DMS 273 (cell line): ENCODE data around the gene LIPM.
A peak's percentile ranks its signal among the peaks of the same experiment; 100 is the strongest.

Experiments used
- DNase-seq: peaks from one replicate; lab custom pipeline; 2025; ENCODE audit not compliant: unreplicated experiment; lab: John Stamatoyannopoulos, UW

The LIPM gene

DNA sequence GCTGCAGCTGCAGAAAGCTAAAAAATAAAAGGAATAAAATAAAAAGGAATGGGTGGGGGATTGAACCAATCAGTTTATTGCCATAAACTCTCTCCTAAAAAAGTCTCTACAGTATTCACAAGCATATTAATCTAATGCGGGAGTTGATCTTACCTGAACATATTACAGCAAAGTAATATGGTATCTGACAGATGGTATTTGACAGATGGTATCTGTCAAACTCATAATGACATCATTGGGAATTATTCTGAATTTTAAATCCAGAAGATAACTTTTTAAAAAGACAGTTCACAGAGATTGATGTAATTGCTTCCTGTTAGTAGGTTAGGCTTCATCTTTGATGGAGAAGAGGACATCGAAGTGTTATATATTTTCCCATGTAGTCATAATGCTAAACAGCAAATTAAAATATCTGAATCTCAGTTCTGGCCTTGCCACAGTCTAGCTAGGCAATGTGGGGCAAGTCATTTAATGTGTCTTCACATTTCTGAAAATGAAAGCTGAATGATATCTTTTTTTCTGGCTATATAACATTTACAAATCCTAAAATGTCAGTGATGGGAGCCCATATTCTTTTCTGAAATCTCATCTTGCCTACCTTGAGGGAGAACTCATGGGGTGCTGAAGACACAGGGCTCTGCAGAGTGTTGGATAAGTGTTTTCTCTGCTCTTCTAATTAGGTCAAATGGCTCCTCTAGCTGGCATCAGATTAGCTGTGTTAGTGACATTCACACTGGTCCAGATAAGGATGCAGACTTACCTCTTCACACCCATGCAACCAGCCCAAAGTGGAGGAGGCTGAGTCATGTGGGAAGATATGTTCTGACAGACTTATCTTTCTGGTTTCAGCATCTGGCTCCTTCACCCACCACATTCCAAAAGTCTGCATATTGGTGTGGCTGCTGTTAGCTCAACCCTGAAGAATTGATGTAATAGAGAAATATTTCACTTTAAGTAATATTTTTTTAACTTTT lies 2.1 kb upstream of the LIPM start:
- DNase-seq = peak; percentile 51

DNA sequence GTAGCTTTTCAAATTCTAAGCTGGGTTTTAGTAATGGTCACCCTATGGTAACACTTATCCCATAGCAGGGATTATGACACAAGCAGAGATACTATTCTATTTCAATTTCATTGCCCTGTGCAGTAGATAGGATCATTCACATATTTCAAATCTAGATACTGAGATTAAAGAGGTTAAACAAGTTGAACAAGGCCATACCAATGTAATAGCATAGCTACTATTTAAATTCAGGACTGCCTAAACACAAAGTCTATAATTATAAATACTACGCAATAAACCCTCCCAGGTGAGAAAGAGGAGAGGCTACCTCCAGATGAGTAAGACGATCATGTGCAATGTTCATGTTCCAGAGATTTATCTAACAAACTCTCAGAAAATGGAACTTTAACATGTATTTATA lies 1.1 kb downstream of the LIPM start:
- DNase-seq = no peak

DNA sequence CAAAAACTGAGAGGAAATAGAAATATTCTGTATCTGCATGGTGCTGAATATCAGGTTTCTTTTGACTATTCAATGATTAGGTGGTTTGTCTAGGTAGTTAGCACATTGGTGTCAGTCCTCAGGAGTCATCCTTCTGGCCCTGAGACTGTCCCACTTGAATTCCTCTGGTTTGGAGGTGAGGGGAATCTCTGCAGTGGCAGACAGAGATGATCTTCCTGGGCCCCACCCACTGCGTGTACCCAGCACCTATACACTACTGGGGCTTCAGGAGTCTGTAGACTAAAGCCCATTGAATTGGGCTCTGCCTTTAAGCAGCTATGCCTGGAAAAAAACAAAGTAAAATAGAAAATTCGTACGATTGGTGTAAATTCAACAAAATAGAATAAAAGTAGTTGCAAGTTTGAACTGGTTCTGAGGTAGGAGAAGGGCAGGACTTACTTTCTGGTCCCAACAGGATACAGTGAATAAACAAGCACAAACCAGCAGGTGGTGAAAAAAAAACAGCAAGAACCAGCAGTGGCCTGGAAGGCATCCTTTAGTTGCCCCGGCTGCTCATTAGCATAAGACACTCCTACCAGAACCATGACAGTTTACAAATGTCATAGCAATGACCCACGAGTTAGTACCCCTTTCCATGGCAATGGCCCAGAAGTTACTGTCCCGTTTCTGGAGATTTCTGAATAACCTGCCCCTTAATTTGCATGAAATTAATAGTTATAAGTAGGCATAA lies 1.7 kb downstream of the LIPM start:
- DNase-seq = peak; percentile 2

DNA sequence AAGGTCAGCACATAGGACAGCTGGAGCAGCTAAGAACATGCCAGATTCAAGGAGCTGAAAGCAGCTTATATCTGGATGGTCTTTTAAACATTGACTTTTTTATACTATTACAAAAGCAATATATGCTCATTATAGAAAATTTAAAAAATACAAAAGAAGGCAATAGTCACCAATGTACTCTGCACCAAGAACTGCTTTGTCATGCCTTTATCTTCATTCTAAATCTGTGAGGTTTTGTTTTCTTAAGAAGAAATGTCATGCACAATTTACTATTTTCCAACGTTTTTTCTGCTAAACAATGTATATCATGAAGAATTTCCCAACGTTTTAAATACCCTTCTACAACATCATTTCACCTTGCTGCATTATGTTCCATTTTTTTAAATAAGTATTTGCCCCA lies 2.8 kb downstream of the LIPM start:
- no peak for DNase-seq

DNA sequence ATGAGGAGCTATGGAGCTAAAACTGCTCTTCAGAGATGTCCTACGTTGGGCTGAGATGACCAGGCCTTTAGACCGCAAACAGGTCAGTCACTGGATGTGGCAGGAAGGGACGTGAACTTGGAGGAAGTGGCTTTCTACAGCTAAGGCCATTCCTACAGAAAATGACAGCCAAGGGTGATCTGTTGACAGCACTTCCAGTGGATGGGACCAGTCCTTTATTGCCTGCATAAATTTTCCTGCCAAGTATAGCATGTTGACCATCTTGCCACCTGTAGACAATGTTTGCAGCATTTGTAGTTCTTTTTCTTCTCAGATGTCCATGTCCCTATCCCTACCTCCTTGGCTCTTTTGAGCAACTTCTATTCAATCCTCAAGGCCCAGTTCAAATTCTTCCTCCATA lies 3.4 kb downstream of the LIPM start:
- DNase-seq = no peak

DNA sequence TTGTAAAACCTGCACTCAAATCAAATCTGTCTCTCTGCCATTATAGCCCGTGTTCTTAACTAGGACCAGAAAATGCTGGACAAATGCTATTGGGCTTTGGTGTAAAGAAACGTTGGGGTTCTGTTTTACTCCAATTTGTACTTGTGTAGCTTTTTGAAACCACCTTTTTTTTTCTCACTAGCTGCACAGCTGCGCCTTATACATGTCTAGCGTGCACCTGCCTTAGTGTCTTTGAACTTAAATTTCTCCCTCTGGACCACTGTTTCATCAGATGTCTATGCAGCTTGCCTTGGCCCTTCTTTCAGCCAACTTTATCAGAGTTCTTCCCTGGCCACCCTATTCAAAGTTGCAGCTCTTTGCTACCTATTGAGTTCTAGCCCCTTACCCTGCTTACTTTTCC lies 7.1 kb downstream of the LIPM start:
- DNase-seq = no peak

DNA sequence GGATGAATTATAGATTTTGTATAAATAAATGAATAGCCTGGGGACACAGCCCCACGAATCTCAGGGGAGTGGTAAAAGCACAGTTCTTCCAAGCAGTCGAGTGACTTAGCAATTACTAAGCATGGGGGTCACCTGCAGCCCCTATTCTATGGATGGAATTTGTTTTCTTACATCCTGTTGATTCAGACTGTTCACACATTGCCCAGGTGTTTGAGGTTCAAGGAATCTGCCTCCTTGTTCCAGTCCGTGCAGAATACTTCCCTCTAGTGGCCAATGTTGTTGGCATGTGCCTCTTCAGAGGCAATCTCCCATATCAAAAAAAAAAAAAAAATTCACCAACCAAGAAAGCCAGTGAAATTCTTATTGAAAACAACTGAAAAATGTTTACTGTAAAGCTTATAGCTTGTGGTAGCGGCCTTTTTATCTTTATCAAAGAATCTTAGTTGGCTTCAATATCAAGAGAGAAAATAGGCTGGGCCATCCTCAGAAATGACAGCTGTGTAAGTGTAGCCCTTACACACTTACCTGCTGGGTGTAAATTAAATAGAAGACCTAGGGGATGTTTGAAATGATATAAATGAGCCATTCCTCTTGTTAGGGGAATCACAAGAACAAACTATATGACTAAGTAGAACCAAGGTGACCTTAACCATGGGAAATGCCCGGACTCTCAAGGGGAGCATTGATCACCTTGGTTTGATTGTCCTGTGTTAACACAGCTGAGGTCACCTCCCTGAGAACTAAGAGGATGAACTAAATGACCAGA lies 7.8 kb downstream of the LIPM start:
- DNase-seq = peak; percentile 65

DNA sequence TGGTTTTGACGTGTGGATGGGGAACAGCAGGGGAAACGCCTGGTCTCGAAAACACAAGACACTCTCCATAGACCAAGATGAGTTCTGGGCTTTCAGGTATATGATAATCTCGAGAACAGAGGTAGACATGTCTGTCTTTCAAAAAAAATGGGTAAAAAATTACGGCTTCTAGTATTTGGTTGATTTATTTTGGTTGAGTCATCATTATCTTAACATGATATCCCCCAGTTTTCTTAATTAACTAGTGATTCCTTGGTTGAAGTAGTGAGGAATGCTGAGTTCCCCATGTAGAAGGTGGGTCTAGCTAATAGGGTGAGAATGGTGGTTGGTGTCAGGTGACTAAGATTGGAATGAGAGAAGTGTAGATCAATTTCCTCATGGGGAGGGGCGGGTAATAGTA lies 10.7 kb downstream of the LIPM start:
- no peak for DNase-seq

DNA sequence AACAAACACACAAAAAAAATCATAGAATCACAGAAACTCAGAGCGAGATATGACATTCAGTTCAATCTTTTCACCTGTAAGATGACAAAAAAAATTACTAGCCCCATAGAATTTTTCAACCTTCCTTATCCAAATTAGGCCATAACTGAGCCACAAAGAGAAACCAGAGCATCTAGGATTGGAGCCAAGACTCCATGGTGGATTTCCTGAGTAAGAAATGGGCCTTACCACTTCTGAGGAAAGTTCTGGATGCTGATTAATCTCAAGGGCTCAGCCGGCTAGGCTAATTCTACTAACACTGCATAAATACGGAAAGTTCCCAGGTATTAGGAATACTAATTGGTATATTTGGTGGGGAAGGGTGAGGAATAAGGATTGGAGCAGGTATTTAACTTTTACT lies 16.8 kb downstream of the LIPM start:
- DNase-seq = no peak

DNA sequence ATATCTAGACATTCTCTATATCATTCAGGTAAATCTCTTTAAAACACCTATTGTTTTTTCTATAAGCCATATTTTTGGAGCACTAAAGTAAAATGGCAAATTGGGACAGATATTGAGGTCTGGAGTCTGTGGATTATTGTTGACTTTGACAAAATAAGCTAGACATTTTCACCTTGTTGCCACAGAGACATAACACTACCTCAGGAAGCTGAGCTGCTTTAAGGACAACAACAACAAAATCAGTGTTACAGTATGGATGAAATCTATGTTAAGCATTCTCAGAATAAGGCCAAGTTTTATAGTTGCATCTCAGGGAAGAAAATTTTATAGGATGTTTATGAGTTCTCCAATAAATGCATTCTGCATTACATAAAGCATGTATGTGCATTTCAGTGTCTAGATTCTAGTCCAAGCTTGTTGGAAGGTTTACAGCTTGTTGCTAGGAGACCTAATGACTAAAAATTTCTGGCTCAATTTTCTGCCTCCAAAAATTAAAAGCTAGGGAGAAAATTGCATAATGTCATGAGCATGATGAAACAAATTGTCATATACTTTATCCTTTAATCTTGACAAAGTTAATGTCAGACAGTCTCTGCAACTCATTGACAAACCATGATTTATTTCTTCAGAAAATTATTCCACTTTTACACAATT lies 18.3 kb downstream of the LIPM start:
- peak; percentile 13 for DNase-seq

DNA sequence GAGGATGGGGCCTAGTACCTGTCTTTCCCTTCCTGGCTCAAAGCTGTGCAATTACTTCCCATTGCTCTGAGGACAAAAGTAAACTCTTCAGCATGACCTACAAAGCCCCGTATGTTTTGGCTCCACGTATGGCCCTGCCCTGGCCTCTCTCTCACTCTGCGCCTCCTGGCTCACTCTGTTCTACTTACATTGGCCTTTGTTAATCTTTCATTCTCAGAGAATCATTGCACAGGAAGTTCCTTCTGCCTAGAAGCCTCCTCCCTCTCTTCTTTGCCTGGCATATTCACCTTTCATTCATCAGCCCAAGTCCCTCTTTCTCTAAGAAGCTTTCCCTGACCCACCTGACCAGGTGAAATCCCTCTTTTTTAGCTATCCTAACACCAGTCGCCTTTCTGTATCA lies 23.9 kb downstream of the LIPM start:
- no peak for DNase-seq

DNA sequence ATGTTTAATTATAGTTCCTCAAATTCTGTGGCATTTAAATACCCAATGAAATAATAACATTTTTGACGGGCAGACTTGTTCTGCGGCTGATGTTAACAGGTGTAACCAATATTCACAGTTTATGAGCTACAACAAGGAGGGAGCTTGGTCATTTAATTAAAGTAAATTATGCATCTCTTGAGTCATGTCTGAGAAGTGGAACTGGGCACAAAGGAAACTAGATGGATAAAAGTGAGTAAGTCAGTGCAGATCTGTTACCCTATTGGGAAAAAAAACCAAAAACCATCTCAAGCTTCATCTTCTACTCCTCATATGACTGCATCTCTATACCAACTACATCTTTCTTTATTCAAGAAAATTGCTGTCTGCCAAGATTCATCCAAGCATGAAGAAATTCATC lies 25.1 kb downstream of the LIPM start:
- DNase-seq = no peak

DNA sequence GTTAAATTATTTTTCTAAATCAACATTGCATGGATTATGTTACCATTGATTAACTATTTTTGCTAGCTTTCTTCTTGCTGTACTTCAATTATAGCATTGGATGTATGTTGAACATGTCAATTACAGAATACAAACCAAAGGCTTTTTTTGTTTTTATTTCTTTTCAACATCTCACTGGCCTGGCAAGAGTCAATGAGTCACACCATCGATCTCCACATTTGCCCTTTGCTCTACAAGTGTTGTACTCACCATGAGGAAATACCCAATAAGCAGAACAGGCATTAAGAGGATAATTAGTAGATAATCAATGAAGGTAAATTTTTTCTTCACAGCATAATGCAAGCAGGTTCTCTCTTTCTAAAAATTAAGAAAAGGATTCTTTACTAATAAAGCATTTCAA lies 25.8 kb downstream of the LIPM start:
- no peak for DNase-seq

DNA sequence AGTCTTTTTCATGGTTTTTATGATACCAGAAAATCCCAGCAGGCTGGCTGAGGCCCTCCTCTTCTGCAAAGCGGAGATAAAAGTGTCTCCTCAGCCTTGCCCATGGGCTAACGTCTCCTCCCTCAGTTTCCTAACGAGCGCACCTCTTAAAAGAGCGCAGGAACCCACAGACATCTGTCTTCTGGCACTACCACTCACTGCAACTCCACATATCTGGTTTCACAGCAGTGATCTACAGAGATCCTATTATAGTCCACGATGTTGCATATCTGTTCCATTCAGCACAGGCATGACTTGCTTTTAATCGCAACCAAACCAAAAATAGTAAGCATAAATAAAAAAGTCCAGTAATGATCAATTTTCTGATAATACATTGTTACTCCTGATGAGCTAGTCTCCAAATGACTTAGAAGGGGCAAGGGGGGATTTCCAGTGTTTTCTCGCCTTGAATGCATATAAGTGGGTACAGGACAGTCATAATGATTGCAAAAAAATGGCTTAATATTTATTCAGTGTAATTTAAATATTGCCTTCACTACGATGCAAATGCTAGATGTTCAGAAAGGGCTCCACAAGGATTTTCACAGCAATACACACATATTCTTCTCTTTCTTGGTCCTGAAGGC lies 28.2 kb downstream of the LIPM start:
- no peak for DNase-seq

DNA sequence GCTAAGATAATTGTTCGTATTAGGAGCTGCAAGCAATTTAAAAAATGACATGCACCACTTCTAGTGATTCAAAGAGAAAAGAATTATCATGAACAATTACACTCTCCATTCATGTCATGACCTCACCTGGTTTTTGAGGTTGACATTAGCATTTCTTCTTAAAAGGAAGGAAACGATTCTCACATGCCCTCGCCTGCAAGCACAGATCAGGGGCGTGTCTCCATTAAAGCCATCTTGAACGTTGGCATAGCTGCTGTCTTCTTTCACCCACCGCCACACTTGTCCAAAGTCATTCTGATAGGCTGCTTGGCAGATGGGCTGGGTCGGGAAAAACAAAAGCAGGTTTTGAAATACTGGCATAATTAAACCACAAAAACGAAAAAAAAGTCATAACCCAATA lies 29.2 kb downstream of the LIPM start:
- DNase-seq = no peak

DNA sequence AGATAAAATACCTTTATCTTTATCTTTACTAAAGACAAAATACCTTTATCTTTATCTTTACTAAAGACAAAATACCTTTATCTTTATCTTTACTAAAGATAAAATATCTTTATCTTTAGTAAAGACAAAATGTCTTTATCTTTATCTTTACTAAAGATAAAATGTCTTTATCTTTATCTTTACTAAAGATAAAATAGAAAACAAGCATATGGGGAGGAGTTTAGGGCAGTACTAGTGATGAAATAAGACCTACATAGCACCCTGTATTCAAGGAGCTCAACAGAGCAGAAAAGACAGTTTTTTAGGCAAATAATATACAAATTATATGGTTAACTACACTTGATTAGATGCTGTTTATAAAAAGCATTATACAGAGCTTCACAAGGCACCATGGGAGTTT lies 29.8 kb downstream of the LIPM start:
- DNase-seq = no peak

DNA sequence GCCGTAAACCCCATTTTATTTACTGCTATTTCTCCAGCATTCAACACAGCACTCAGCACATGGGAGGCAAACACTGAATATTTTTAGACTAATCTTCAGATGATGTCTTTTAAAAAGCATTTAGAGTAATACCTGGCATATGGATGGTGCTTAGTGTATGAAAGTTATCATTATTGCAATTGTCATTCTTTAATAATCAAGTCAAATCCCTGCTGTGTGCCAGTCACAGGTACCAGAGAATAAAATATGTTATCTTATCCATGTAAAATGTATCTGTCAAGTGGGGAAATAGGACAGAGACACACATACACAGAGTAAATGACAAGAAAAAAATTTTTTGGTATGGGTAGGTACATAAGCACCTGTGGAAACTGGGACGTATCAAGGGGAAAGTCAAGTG lies 30.6 kb downstream of the LIPM start:
- no peak for DNase-seq

DNA sequence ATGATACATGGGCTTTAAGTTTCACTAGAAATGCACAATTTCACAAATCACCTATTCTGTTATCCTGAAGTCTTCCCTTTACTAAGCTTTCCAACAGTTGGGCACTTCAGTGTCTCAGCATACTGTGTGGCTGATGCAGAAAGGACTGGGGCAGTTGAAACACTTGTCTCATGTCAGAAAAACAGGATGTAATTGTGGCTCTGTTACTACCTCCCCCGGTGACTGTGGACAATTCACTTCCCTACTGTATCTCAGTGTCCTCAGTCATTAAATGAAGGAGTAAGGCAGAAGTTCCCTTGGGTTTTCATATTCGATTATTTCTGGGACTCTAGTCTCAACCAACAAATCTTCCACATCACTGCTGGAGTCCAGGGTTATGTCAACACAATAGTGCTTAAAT lies 31.2 kb downstream of the LIPM start:
- DNase-seq = no peak

DNA sequence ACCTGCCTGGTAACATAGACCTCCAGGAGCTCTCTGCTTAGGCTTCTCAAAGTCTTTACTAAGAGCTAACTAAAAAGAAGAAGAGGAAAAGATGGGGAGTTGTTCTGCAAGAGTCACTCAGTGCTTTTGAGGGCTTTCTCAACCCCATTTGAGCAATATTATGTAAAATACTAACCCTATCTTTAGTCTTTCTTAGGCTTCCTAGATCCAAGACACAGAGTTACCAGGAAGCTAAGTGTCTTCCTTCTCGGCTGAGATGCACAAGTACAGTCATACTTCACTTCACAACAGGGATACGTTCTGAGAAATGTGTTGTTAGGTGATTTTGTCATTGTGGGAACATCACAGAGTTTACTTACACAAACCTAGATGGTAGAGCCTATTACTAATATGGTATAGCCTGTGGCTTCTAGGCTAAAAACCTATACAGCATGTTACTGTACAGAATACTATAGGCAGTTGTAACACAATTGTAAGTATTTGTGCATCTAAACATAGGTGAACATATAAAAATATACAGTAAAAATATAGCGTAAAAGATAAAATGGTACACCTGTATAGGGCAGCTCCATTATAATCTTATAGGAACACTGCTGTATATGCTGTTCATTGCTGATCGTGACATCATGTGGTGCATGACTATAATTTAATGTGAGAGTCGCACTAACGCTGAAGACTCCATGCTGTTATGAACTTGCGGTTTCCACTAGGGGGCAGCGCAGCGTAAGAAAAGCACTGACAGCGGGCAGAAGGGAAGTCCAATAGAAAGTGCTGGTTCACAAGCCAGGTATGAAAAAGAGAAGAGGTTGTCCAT lies 32.8 kb downstream of the LIPM start:
- peak; percentile 87 for DNase-seq

DNA sequence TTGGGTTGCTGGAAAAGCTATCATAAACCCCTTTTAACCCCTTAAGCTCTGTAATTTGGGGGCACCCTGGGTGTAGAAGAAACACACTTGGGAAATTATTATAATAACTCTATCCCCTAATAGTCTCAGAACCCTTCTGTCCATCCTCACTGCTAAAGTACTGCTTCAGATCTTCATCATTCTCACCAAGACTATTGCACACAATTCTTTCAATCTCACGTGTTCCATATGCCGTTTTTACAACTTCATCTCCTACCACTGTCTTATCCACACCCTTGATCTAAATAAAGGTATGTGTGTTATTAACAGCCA lies 33.3 kb downstream of the LIPM start:
- DNase-seq = no peak
